Neural progenitor cell (in vitro differentiated cells): ENCODE results near the gene TIAM1. TPM values are rescaled to one million over a fixed set of nuclear protein-coding genes. Genes with fewer than 3 reads are reported as not detected.
A peak's percentile ranks its signal among the peaks of the same experiment; 100 is the strongest.

Experiments
- DNase-seq: peaks from one replicate; pipeline ENCODE4 v3.0.0-alpha.2; 2016; ENCODE audit warnings: low spot score
- H2AFZ ChIP-seq: fragments of 200-600 bp; sonication (generic); replicated peaks from 2 replicates; pipeline ENCODE4 v1.6.1; 2016; ENCODE audit warnings: antibody characterized with exemption
- H3F3A ChIP-seq: fragments of 200-600 bp; sonication (generic); 2 replicates; pipeline ENCODE4 v1.6.1; 2016; ENCODE audit warnings: antibody characterized with exemption, low read depth
- H3K27ac ChIP-seq: fragments of 200-600 bp; sonication (generic); 2 replicates; pipeline ENCODE4 v1.5.1; 2016; ENCODE audit warnings: mild to moderate bottlenecking
- H3K27me3 ChIP-seq: fragments of 200-600 bp; sonication (generic); 2 replicates; pipeline ENCODE4 v1.6.1; 2016; ENCODE audit warnings: mild to moderate bottlenecking, moderate library complexity
- H3K36me3 ChIP-seq: fragments of 200-600 bp; sonication (generic); 2 replicates; pipeline ENCODE4 v1.5.1; 2016
- H3K4me1 ChIP-seq: fragments of 200-600 bp; sonication (generic); 2 replicates; pipeline ENCODE4 v1.6.1; 2016; ENCODE audit warnings: mixed run types
- H3K4me2 ChIP-seq: fragments of 200-600 bp; sonication (generic); 2 replicates; pipeline ENCODE4 v1.6.1; 2016
- H3K4me3 ChIP-seq: fragments of 200-600 bp; sonication (generic); 2 replicates; pipeline ENCODE4 v1.5.1; 2016
- H3K79me2 ChIP-seq: fragments of 200-600 bp; sonication (generic); 2 replicates; pipeline ENCODE4 v1.6.1; 2016; ENCODE audit warnings: low read depth
- H3K9ac ChIP-seq: fragments of 200-600 bp; sonication (generic); 2 replicates; pipeline ENCODE4 v1.6.1; 2016
- H3K9me3 ChIP-seq: fragments of 200-600 bp; sonication (generic); 2 replicates; pipeline ENCODE4 v1.5.1; 2016; ENCODE audit warnings: low read depth
- H4K20me1 ChIP-seq: fragments of 200-600 bp; sonication (generic); 2 replicates; pipeline ENCODE4 v1.6.1; 2016; ENCODE audit warnings: low read depth
- H3K27ac Mint-ChIP-seq: 3 replicates; pipeline ENCODE4 v1.8.0; 2021; ENCODE audit warnings: mixed read lengths
- H3K27me3 Mint-ChIP-seq: 2 replicates; pipeline ENCODE4 v1.8.0; 2022; ENCODE audit warnings: low read depth, mild to moderate bottlenecking, inconsistent platforms, moderate library complexity, mixed read lengths; ENCODE audit not compliant: insufficient read depth
- H3K36me3 Mint-ChIP-seq: 3 replicates; pipeline ENCODE4 v1.8.0; 2021; ENCODE audit warnings: mixed read lengths
- H3K4me1 Mint-ChIP-seq: 3 replicates; pipeline ENCODE4 v1.8.0; 2021; ENCODE audit warnings: mixed read lengths
- H3K4me3 Mint-ChIP-seq: 3 replicates; pipeline ENCODE4 v1.8.0; 2021; ENCODE audit warnings: mild to moderate bottlenecking, moderate library complexity, mixed read lengths
- H3K9me3 Mint-ChIP-seq: 3 replicates; pipeline ENCODE4 v1.8.0; 2020; ENCODE audit warnings: mixed read lengths
- EZH2 ChIP-seq: fragments of 200-600 bp; sonication (generic); IDR thresholded peaks from 2 replicates; pipeline ENCODE4 v1.6.1; 2017; ENCODE audit warnings: antibody characterized with exemption, mild to moderate bottlenecking, moderate library complexity
- EZH2phosphoT487 ChIP-seq: fragments of 200-600 bp; sonication (generic); IDR thresholded peaks from 2 replicates; pipeline ENCODE4 v1.6.1; 2017; ENCODE audit warnings: antibody characterized with exemption
- total RNA-seq: library from RNA; depleted of rRNA; stranded (reverse); fragments of >200 nt; gene quantifications from 2 replicates; pipeline ENCODE4 v1.2.3, GENCODE V29; 2015; ENCODE audit warnings: low replicate concordance
- TF ChIP-seq, protein P1 (sequence below): fragments of 200-600 bp; sonication (generic); IDR thresholded peaks from 2 replicates; pipeline ENCODE4 v1.5.1; 2017; ENCODE audit warnings: antibody characterized with exemption, mild to moderate bottlenecking

Gene TIAM1, protein sequence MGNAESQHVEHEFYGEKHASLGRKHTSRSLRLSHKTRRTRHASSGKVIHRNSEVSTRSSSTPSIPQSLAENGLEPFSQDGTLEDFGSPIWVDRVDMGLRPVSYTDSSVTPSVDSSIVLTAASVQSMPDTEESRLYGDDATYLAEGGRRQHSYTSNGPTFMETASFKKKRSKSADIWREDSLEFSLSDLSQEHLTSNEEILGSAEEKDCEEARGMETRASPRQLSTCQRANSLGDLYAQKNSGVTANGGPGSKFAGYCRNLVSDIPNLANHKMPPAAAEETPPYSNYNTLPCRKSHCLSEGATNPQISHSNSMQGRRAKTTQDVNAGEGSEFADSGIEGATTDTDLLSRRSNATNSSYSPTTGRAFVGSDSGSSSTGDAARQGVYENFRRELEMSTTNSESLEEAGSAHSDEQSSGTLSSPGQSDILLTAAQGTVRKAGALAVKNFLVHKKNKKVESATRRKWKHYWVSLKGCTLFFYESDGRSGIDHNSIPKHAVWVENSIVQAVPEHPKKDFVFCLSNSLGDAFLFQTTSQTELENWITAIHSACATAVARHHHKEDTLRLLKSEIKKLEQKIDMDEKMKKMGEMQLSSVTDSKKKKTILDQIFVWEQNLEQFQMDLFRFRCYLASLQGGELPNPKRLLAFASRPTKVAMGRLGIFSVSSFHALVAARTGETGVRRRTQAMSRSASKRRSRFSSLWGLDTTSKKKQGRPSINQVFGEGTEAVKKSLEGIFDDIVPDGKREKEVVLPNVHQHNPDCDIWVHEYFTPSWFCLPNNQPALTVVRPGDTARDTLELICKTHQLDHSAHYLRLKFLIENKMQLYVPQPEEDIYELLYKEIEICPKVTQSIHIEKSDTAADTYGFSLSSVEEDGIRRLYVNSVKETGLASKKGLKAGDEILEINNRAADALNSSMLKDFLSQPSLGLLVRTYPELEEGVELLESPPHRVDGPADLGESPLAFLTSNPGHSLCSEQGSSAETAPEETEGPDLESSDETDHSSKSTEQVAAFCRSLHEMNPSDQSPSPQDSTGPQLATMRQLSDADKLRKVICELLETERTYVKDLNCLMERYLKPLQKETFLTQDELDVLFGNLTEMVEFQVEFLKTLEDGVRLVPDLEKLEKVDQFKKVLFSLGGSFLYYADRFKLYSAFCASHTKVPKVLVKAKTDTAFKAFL (N-terminal part only)
- total RNA-seq, result 27.2 and 30.2 TPM in 2 replicates

DNA sequence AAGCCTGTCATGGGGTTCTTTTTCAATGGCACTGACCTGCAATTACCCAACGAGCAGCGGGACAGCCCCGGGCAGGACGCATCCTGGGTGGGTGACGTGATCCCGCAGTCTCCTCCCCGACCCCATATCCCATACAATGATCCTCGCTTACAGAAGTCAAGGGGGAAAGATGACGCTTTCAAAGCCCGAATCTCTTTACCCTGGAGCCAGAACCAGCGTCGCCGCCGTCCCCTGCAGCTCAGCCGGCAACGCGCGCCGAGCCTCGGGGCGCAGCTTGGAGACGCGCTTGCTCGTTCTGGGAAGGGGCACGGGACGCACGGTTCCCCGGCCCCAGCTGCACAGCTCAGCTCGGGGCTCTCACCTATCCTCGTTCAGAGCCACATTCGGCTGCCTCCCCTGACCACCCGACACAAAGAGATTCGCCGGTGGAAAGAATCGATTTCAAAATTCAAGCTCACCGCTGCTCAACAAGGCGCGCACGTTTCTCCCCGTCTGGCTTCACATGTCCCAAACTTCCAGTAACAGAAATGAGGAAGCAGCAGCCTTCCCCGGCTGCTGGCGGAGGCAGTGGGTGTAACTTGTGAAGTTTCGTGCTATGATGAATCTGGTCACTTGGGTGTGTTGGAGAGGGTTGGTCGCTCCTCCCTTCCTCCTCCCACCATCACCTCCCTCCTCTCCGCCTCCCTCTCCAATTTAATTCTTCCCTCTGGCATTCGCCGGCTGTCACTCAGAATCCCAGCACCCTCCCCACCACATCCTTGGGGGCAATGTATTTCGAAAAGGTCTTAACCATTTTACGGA lies at the start of gene TIAM1:
Gene TIAM1 (minus strand): TSS at position 582 of the 801 bp plus-strand sequence. CDS start 77,289 bp downstream, outside the sequence.
- Histone ChIP-seq H3K4me1 (peaks cover 24% of the 10 kb centered on the region), H3K27ac (no peak within 1 kb of the TSS), H4K20me1 (peaks cover 96% of the 10 kb centered on the region), H2AFZ (peak within 1 kb of the TSS; percentile 60), H3K9ac (peak within 1 kb of the TSS; percentile 10), H3K79me2 (peaks cover 41% of the 10 kb centered on the region), H3K36me3 (no peaks in the 10 kb centered on the region), H3K4me2 (peak within 1 kb of the TSS; percentile 96), H3K27me3 (peaks cover 21% of the 10 kb centered on the region), H3F3A (peaks cover 21% of the 10 kb centered on the region), H3K4me3 (peak within 1 kb of the TSS; percentile 69), H3K9me3 (no peaks in the 10 kb centered on the region)
- peak; percentile 46 for TF ChIP-seq EZH2
- TF ChIP-seq EZH2phosphoT487, result no peak
- H3K36me3 Mint-ChIP-seq, result no peaks in the 10 kb centered on the region
- H3K27me3 Mint-ChIP-seq, result peaks cover 2% of the 10 kb centered on the region
- peak within 1 kb of the TSS; percentile 90 for H3K4me3 Mint-ChIP-seq
- H3K9me3 Mint-ChIP-seq, result no peaks in the 10 kb centered on the region
- peak; percentile 68 for DNase-seq
- H3K4me1 Mint-ChIP-seq, result peaks cover 51% of the 10 kb centered on the region
- peak within 1 kb of the TSS; percentile 50 for H3K27ac Mint-ChIP-seq

DNA sequence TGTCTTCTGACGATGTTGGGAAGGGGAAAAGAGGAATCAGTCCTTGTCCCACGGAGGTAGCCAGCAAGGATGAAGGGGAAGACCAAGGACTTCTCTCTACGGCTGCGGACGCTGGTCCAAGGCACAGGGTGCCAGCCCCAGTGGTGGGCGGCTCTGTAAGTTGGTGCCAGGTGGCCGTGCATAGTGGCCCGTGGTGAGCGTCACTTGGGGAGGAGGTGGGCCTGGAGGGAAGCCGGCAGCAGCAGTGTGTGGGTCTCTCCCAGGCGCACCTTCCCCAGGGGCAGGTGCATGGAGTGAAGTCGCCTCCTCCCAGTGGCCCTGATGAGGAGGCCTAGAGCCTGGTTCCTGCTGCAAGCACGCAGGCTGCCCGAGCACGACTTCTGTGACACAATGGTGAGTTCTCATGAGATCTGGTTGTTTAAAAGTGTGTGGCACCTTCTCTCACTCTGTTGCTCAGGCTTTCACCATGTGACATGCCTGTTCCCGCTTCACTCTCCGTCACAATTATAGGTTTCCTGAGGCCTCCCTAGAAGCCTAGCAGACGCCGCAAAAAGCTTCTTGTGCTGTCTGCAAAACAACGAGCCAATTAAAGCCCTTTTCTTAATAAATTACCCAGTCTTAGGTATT lies 43.6 kb upstream of the TIAM1 start:
- H3K36me3 ChIP-seq, result no peaks in the 10 kb centered on the region
- H3K4me1 Mint-ChIP-seq, result peaks cover 9% of the 10 kb centered on the region
- H3K79me2 ChIP-seq, result no peaks in the 10 kb centered on the region
- H3K36me3 Mint-ChIP-seq, result peaks cover 8% of the 10 kb centered on the region
- H3K27ac Mint-ChIP-seq, result no peak overlapping the region
- no peak overlapping the region for H3K27ac ChIP-seq
- no peaks in the 10 kb centered on the region for H3K9me3 ChIP-seq
- no peaks in the 10 kb centered on the region for H3K4me1 ChIP-seq
- H3K9ac ChIP-seq, result no peak overlapping the region
- peaks cover 14% of the 10 kb centered on the region for H4K20me1 ChIP-seq
- DNase-seq, result no peak
- H3F3A ChIP-seq, result no peaks in the 10 kb centered on the region
- no peak overlapping the region for H3K4me2 ChIP-seq
- H3K4me3 Mint-ChIP-seq, result no peak overlapping the region
- TF ChIP-seq, protein P1, sequence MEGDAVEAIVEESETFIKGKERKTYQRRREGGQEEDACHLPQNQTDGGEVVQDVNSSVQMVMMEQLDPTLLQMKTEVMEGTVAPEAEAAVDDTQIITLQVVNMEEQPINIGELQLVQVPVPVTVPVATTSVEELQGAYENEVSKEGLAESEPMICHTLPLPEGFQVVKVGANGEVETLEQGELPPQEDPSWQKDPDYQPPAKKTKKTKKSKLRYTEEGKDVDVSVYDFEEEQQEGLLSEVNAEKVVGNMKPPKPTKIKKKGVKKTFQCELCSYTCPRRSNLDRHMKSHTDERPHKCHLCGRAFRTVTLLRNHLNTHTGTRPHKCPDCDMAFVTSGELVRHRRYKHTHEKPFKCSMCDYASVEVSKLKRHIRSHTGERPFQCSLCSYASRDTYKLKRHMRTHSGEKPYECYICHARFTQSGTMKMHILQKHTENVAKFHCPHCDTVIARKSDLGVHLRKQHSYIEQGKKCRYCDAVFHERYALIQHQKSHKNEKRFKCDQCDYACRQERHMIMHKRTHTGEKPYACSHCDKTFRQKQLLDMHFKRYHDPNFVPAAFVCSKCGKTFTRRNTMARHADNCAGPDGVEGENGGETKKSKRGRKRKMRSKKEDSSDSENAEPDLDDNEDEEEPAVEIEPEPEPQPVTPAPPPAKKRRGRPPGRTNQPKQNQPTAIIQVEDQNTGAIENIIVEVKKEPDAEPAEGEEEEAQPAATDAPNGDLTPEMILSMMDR, result no peak
- TF ChIP-seq EZH2, result no peak
- TF ChIP-seq EZH2phosphoT487, result no peak
- no peak overlapping the region for H2AFZ ChIP-seq
- no peaks in the 10 kb centered on the region for H3K9me3 Mint-ChIP-seq
- no peaks in the 10 kb centered on the region for H3K27me3 ChIP-seq
- no peak overlapping the region for H3K4me3 ChIP-seq
- peaks cover 3% of the 10 kb centered on the region for H3K27me3 Mint-ChIP-seq

DNA sequence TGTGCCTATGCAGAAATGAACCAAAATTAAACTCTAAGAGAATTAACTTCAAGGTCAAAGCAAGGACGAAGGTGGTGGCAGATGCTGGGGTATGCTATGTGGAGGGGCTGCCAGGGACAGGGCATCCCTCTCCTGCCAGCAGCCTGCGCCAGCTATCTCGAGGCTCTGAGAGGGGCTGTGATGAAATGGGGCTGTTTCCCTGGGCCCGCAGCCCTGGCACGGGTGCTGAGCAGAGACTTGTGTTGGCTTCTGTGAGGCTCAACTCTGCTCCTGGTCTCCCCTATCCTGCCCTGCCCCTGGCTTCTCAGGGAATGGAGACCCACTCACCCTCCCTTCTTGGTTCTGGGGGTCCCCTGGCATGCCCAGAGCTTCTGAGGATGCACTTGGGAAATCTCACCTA lies 41.9 kb upstream of the TIAM1 start:
- Histone ChIP-seq H3F3A (no peaks in the 10 kb centered on the region), H3K4me2 (no peak overlapping the region), H3K36me3 (no peaks in the 10 kb centered on the region), H3K9me3 (no peaks in the 10 kb centered on the region), H3K4me1 (no peaks in the 10 kb centered on the region), H3K4me3 (no peak overlapping the region), H3K27me3 (no peaks in the 10 kb centered on the region), H3K9ac (no peak overlapping the region), H2AFZ (no peak overlapping the region), H4K20me1 (peaks cover 14% of the 10 kb centered on the region), H3K79me2 (no peaks in the 10 kb centered on the region), H3K27ac (no peak overlapping the region)
- Mint-ChIP-seq H3K4me3 (no peak overlapping the region), H3K9me3 (no peaks in the 10 kb centered on the region), H3K4me1 (peaks cover 9% of the 10 kb centered on the region), H3K27ac (no peak overlapping the region), H3K27me3 (peaks cover 3% of the 10 kb centered on the region), H3K36me3 (peaks cover 6% of the 10 kb centered on the region)
- DNase-seq, result no peak
- TF ChIP-seq EZH2 (no peak), EZH2phosphoT487 (no peak)
- TF ChIP-seq, protein P1, result no peak
